NCI-H2029 (cell line): Measurements from ENCODE around the gene CDH11.

Source experiments
- DNase-seq: peaks from one replicate; lab custom pipeline; 2025; lab: John Stamatoyannopoulos, UW

Gene CDH11

GRCh38 chr16:64907844-64908243 is 214.0 kb downstream of the CDH11 start:
- no peak for DNase-seq

- DNase-seq: no peak
Measured at GRCh38 chr16:64903770-64904169, 218.1 kb downstream of the CDH11 start.

- no peak for DNase-seq
Measured at GRCh38 chr16:64900517-64900916, 221.3 kb downstream of the CDH11 start.

- no peak for DNase-seq
Measured at GRCh38 chr16:64900019-64900418, 221.8 kb downstream of the CDH11 start.

- DNase-seq: no peak
Measured at GRCh38 chr16:64898159-64898558, 223.7 kb downstream of the CDH11 start.
